KG1 (cell line): ENCODE data around the gene KRTAP2-4.
"Not testable (repeated sequence)": the region's sequence is repeated elsewhere in the genome, so short reads cannot be mapped to it uniquely, and the experiment has no call there.

Experiments used
- DNase-seq: peaks from one replicate; lab custom pipeline; 2025; lab: John Stamatoyannopoulos, UW

The KRTAP2-4 gene

GRCh38 chr17:41037853-41038350 lies 27.8 kb downstream of the KRTAP2-4 start:
- no peak for DNase-seq

GRCh38 chr17:41034346-41034935 lies 31.2 kb downstream of the KRTAP2-4 start, which contains the start of gene KRTAP1-3:
TSS of gene KRTAP1-3 (minus strand) at chr17:41034874. CDS start at chr17:41034821, 53 bp downstream.
- DNase-seq = not testable (repeated sequence)

GRCh38 chr17:41029633-41030245 lies 35.9 kb downstream of the KRTAP2-4 start, which contains the start of gene KRTAP1-4:
TSS of gene KRTAP1-4 (minus strand) at chr17:41030195. CDS start at chr17:41030078, 117 bp downstream.
- DNase-seq = no peak

- DNase-seq = no peak
These were observed 38.8 kb downstream of the KRTAP2-4 start, which contains the start of gene KRTAP1-5 for GRCh38 chr17:41026715-41027471. TSS of gene KRTAP1-5 (minus strand) at chr17:41027208. CDS start at chr17:41027155, 53 bp downstream.

GRCh38 chr17:41024697-41025096 lies 41.0 kb downstream of the KRTAP2-4 start:
- no peak for DNase-seq

- DNase-seq = no peak
These were observed 45.3 kb downstream of the KRTAP2-4 start for GRCh38 chr17:41020336-41020735.

GRCh38 chr17:41019415-41019814 lies 46.3 kb downstream of the KRTAP2-4 start:
- DNase-seq = no peak

- DNase-seq = no peak
These were observed 47.1 kb downstream of the KRTAP2-4 start for GRCh38 chr17:41018541-41018940.

GRCh38 chr17:41016578-41017215 lies 49.0 kb downstream of the KRTAP2-4 start:
- no peak for DNase-seq

- no peak for DNase-seq
These were observed 50.2 kb downstream of the KRTAP2-4 start for GRCh38 chr17:41015454-41015853.
